Activated naive CD4-positive, alpha-beta T cell treated with anti-CD3 and anti-CD28 coated beads for 36 hours (primary cell): Measurements from ENCODE around the gene SULT1A4. TPM values are rescaled to one million over a fixed set of nuclear protein-coding genes. Genes with fewer than 3 reads are reported as not detected.
"Not testable (repeated sequence)": the region's sequence is repeated elsewhere in the genome, so short reads cannot be mapped to it uniquely, and the experiment has no call there.

ENCODE experiments used
- CTCF ChIA-PET: fragments of 350-600 bp; sonication (Branson Sonifier 250); formaldehyde crosslinking; loops from one replicate; lab custom pipeline; 2021; ENCODE audit warnings: antibody characterized with exemption; lab: Charles Lee
- DNase-seq: peaks from one replicate; pipeline ENCODE4 v3.0.0-alpha.2; 2020
- H3K27ac Mint-ChIP-seq: one replicate; pipeline ENCODE4 v1.8.0; 2021; ENCODE audit warnings: mild to moderate bottlenecking, mixed read lengths
- H3K27me3 Mint-ChIP-seq: one replicate; pipeline ENCODE4 v1.8.0; 2021; ENCODE audit warnings: low read depth, mixed read lengths
- H3K36me3 Mint-ChIP-seq: one replicate; pipeline ENCODE4 v1.8.0; 2021; ENCODE audit warnings: low read depth, mixed read lengths
- H3K4me1 Mint-ChIP-seq: one replicate; pipeline ENCODE4 v1.8.0; 2021; ENCODE audit warnings: low read depth, mixed read lengths
- H3K4me3 Mint-ChIP-seq: one replicate; pipeline ENCODE4 v1.8.0; 2021; ENCODE audit warnings: mild to moderate bottlenecking, moderate library complexity, mixed read lengths
- H3K9me3 Mint-ChIP-seq: one replicate; pipeline ENCODE4 v1.8.0; 2021; ENCODE audit warnings: mixed read lengths
- intact Hi-C: fragments of 100-400 bp; cut with micrococcal nuclease; formaldehyde crosslinking; loops from one replicate; pipeline ENCODE4 v1.15.1; 2023
- total RNA-seq, 2 experiments: library from RNA; stranded (reverse); gene quantifications; one replicate each; pipeline ENCODE4 v1.2.3, GENCODE V29; 2021

Gene SULT1A4
- total RNA-seq, 2 experiments from 2014 or later = 0.91 to 1.8 TPM

DNA sequence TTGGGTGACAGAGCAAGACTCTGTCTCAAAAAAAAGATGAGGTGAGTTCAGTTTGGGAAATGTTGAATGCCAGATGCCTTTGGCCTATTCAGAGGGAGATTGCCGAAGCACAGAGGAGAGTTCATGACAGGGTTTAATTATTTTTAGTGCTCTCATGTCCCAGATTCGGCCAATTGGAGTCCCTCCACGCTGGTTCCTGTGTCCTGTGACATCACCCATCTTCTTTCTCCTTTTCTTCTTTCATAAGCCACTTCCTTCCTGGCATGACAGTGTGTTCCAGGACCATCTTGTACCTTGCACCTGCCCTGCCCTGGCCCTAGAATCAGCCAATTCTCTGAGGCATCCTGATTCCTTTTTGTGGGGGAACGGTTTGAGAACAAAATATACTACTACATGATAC lies 12.4 kb downstream of the SULT1A4 start:
- H3K27ac Mint-ChIP-seq, intact Hi-C loops, H3K4me1 Mint-ChIP-seq, H3K9me3 Mint-ChIP-seq, H3K4me3 Mint-ChIP-seq, H3K36me3 Mint-ChIP-seq, CTCF ChIA-PET, DNase-seq, H3K27me3 Mint-ChIP-seq: not testable (repeated sequence)

DNA sequence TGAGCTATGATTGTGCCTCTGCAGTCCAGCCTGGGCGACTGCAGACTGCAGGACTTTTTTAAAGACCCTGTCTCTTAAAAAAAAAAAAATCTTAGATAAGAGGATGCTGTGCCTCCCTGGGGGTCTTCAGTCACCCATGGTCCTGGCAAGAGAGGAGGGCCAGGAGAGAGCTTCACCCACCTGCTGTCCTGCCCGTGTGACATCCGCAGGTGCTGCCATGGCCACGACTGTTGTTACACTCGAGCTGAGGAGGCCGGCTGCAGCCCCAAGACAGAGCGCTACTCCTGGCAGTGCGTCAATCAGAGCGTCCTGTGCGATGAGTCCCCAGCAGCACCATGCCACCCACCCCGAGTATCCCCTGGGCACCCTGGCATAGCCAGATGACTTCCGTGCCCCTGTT lies 22.6 kb downstream of the SULT1A4 start:
- H3K36me3 Mint-ChIP-seq, DNase-seq, H3K9me3 Mint-ChIP-seq, CTCF ChIA-PET, H3K4me3 Mint-ChIP-seq, H3K27ac Mint-ChIP-seq, intact Hi-C loops, H3K4me1 Mint-ChIP-seq, H3K27me3 Mint-ChIP-seq: not testable (repeated sequence)

DNA sequence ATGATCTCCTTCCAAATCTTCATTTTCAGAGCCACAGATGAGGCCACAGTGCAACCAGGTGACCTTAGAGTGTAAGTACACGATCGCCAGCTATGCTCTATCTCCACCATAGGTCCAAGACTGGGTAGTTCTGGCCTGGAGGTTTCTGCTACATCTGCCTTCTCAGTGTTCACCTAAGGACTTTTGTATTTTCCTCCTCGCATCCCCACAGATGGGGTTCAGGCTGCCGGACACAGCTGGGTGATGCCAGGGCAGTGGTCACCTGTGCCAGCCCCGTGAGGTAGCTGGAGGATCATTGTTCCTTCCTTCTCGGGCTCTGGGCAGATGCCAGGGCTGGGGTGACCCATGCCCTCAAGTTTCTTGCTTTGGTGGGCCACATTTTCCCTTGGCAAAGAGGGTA lies 46.6 kb downstream of the SULT1A4 start, which contains the start of gene NPIPB12:
Gene NPIPB12 (minus strand): TSS at position 101 of the 400 bp plus-strand sequence.
- H3K27ac Mint-ChIP-seq, H3K4me3 Mint-ChIP-seq, H3K36me3 Mint-ChIP-seq, H3K9me3 Mint-ChIP-seq, DNase-seq, H3K27me3 Mint-ChIP-seq, CTCF ChIA-PET, H3K4me1 Mint-ChIP-seq, intact Hi-C loops: not testable (repeated sequence)

Other genes starting within 250 kb of the SULT1A4 start
- gene NPIPB11, start 53.2 kb upstream of the SULT1A4 start, total RNA-seq = 1 to 10 TPM; 1.2 TPM
- gene BOLA2, start 5.6 kb upstream of the SULT1A4 start, total RNA-seq = 10 to 100 TPM; 11.9 to 12.4 TPM
- gene SLX1B, start 5.4 kb upstream of the SULT1A4 start, total RNA-seq = 10 to 100 TPM; 73.2 to 84.2 TPM
- gene NPIPB12, start 46.5 kb downstream of the SULT1A4 start, total RNA-seq = 10 to 100 TPM; 42.1 to 47.3 TPM
- gene SPN, start 203.3 kb downstream of the SULT1A4 start, total RNA-seq = 10 to 100 TPM; 51.9 to 53.2 TPM
- 1 to 10 TPM; 8.3 to 9.2 TPM for gene QPRT, start 219.3 kb downstream of the SULT1A4 start, total RNA-seq